CD4-positive, alpha-beta T cell (primary cell): ENCODE data around the gene CLCN6. TPM values are rescaled to one million over a fixed set of nuclear protein-coding genes. Genes with fewer than 3 reads are reported as not detected.

Source experiments
- ATAC-seq: fragments of 200-7000 bp; cut with Tn5 transposase; one replicate; pipeline ENCODE4 v1.10.0; 2022; ENCODE audit warnings: mild to moderate bottlenecking; ENCODE audit not compliant: poor library complexity
- CTCF ChIA-PET: fragments of 350-600 bp; sonication (Branson Sonifier 250); formaldehyde crosslinking; loops from one replicate; lab custom pipeline; 2021; ENCODE audit warnings: antibody characterized with exemption, inconsistent platforms; lab: Charles Lee
- POLR2A ChIA-PET: fragments of 350-600 bp; sonication (Branson Sonifier 250); formaldehyde crosslinking; loops from one replicate; lab custom pipeline; 2021; ENCODE audit warnings: antibody characterized with exemption, inconsistent platforms; lab: Charles Lee
- DNase-seq, 14 experiments: peaks; one replicate each; pipeline ENCODE4 v3.0.0-alpha.2; 2013 to 2020; ENCODE audit warnings: mixed read lengths in 2 of 14
- H3K27ac ChIP-seq, 2 donors: one replicate each; pipeline versions ENCODE4 v1.5.1 to v1.7.0; 2013; ENCODE audit warnings: low read length in 2 of 2, low read depth in 1 of 2, mild to moderate bottlenecking in 1 of 2
- H3K27me3 ChIP-seq, 2 experiments: 1 replicate in 1 of 2; 2 replicates in 1 of 2; pipeline versions ENCODE4 v1.6.1 to v1.7.0; 2013; ENCODE audit warnings: low read length in 2 of 2, control low read depth in 1 of 2, mild to moderate bottlenecking in 1 of 2, moderate library complexity in 1 of 2; ENCODE audit not compliant: insufficient read depth in 2 of 2, control insufficient read depth in 1 of 2
- H3K36me3 ChIP-seq: one replicate; pipeline ENCODE4 v1.6.1; 2013; ENCODE audit warnings: low read length, control low read depth; ENCODE audit not compliant: insufficient read depth
- H3K4me1 ChIP-seq: one replicate; pipeline ENCODE4 v1.6.1; 2013; ENCODE audit warnings: low read length, control low read depth; ENCODE audit not compliant: insufficient read depth
- H3K4me3 ChIP-seq: one replicate; pipeline ENCODE4 v1.5.1; 2013; ENCODE audit warnings: mild to moderate bottlenecking, low read length, moderate library complexity
- H3K9me3 ChIP-seq, 2 experiments: 1 replicate in 1 of 2; 2 replicates in 1 of 2; pipeline versions ENCODE4 v1.6.1 to v1.7.0; 2013; ENCODE audit warnings: low read length in 2 of 2, mild to moderate bottlenecking in 2 of 2, control low read depth in 1 of 2, moderate library complexity in 1 of 2; ENCODE audit not compliant: control insufficient read depth in 1 of 2, insufficient read depth in 1 of 2
- H3K27ac Mint-ChIP-seq: one replicate; pipeline ENCODE4 v1.8.0; 2020; ENCODE audit warnings: mixed read lengths
- H3K27me3 Mint-ChIP-seq: one replicate; pipeline ENCODE4 v1.8.0; 2021; ENCODE audit warnings: mixed read lengths
- H3K36me3 Mint-ChIP-seq: one replicate; pipeline ENCODE4 v1.8.0; 2021; ENCODE audit warnings: low read depth, mixed read lengths
- H3K4me1 Mint-ChIP-seq: one replicate; pipeline ENCODE4 v1.8.0; 2021; ENCODE audit warnings: low read depth, mixed read lengths
- H3K4me3 Mint-ChIP-seq: one replicate; pipeline ENCODE4 v1.8.0; 2020; ENCODE audit warnings: mild to moderate bottlenecking, mixed read lengths
- H3K9me3 Mint-ChIP-seq: one replicate; pipeline ENCODE4 v1.8.0; 2020; ENCODE audit warnings: mixed read lengths
- CTCF ChIP-seq: fragments of 200-600 bp; IDR thresholded peaks from one replicate; pipeline ENCODE4 v1.8.0; 2022; ENCODE audit warnings: antibody characterized with exemption, mild to moderate bottlenecking
- intact Hi-C, 2 experiments: fragments of 100-400 bp; cut with DNase I in 1 of 2; cut with micrococcal nuclease in 1 of 2; formaldehyde crosslinking; loops; one replicate each; pipeline versions ENCODE4 v1.15.1 to v1.9.0; 2023 to 2025; cut with DNase I, micrococcal nuclease
- total RNA-seq, 174 experiments: library from RNA in 2 of 174; stranded (reverse) in 2 of 174; gene quantifications; one replicate each; pipeline ENCODE4 v1.2.3 and lab custom pipeline; 2021 to 2026

CLCN6 gene
- total RNA-seq, 2 experiments from 2014 or later, result 10.9 to 11.2 TPM

- intact Hi-C loops, result no loop called here
- ChIA-PET CTCF (no interaction called here), POLR2A (no interaction called here)
- H3K36me3 ChIP-seq, result no peaks in the 10 kb centered on the region
- TF ChIP-seq CTCF, result no peak
- no peak overlapping the region for H3K4me3 Mint-ChIP-seq
- H3K9me3 ChIP-seq, result peaks cover 0 to 5% of the 10 kb centered on the region in 2 experiments
- no peaks in the 10 kb centered on the region for H3K9me3 Mint-ChIP-seq
- H3K36me3 Mint-ChIP-seq, result no peaks in the 10 kb centered on the region
- ATAC-seq, result no peak
- DNase-seq, result no peak
- peaks cover 29% of the 10 kb centered on the region for H3K27me3 Mint-ChIP-seq
- peaks cover 4% of the 10 kb centered on the region in 2 experiments for H3K27me3 ChIP-seq
- H3K27ac Mint-ChIP-seq, result no peak overlapping the region
- H3K4me3 ChIP-seq, result no peak overlapping the region
- H3K4me1 ChIP-seq, result no peaks in the 10 kb centered on the region
- H3K27ac ChIP-seq, result no peak overlapping the region
- H3K4me1 Mint-ChIP-seq, result no peaks in the 10 kb centered on the region
Measured at GRCh38 chr1:11875094-11875493, 69.1 kb downstream of the CLCN6 start.

GRCh38 chr1:11877074-11877473, 71.1 kb downstream of the CLCN6 start:
- no peaks in the 10 kb centered on the region for H3K4me1 Mint-ChIP-seq
- Histone ChIP-seq H3K27ac (no peak overlapping the region), H3K27me3 (peaks cover 4% of the 10 kb centered on the region in 2 experiments), H3K4me3 (no peak overlapping the region), H3K9me3 (peaks cover 0 to 11% of the 10 kb centered on the region in 2 experiments), H3K36me3 (no peaks in the 10 kb centered on the region), H3K4me1 (no peaks in the 10 kb centered on the region)
- intact Hi-C loops, result no loop called here
- ATAC-seq (no peak), DNase-seq (no peak)
- H3K27ac Mint-ChIP-seq, result no peak overlapping the region
- no peaks in the 10 kb centered on the region for H3K9me3 Mint-ChIP-seq
- H3K36me3 Mint-ChIP-seq, result no peaks in the 10 kb centered on the region
- H3K27me3 Mint-ChIP-seq, result peaks cover 23% of the 10 kb centered on the region
- no peak overlapping the region for H3K4me3 Mint-ChIP-seq
- ChIA-PET POLR2A (interaction anchor here (0.8 kb wide), 1 partner anchor 31 kb away, joined by 3 read pairs; no protein-coding TSS in a partner anchor), CTCF (no interaction called here)
- no peak for TF ChIP-seq CTCF

- CTCF ChIA-PET, result no interaction called here
- POLR2A ChIA-PET, result interaction anchor here (0.9 kb wide), 1 partner anchor 30 kb away, joined by 4 read pairs; no protein-coding TSS in a partner anchor
- H3K9me3 Mint-ChIP-seq, result no peaks in the 10 kb centered on the region
Measured at GRCh38 chr1:11878081-11878890, 72.3 kb downstream of the CLCN6 start.

More at GRCh38 chr1:11878081-11878890, 72.3 kb downstream of the CLCN6 start:
- no peaks in the 10 kb centered on the region for H3K36me3 ChIP-seq
- no peak overlapping the region for H3K4me3 ChIP-seq
- DNase-seq (no peak), ATAC-seq (no peak)
- H3K4me1 ChIP-seq, result no peaks in the 10 kb centered on the region
- TF ChIP-seq CTCF, result no peak
- peaks cover 17% of the 10 kb centered on the region for H3K27me3 Mint-ChIP-seq
- H3K27ac Mint-ChIP-seq, result no peak overlapping the region
- intact Hi-C loops, result no loop called here
- H3K27me3 ChIP-seq, result peaks cover 4% of the 10 kb centered on the region in 2 experiments
- no peaks in the 10 kb centered on the region for H3K36me3 Mint-ChIP-seq
- no peak overlapping the region for H3K4me3 Mint-ChIP-seq
- H3K4me1 Mint-ChIP-seq, result no peaks in the 10 kb centered on the region
- peaks cover 0 to 12% of the 10 kb centered on the region in 2 experiments for H3K9me3 ChIP-seq
- H3K27ac ChIP-seq, result no peak overlapping the region
